Smooth muscle cell of the brain vasculature (primary cell): Measurements from ENCODE around the gene AFAP1L1.

Experiments
- DNase-seq: peaks from one replicate; pipeline ENCODE4 v3.0.0-alpha.2; 2012; ENCODE audit warnings: low read depth, low spot score

Gene AFAP1L1

GRCh38 chr5:149271716-149272563 is at the start of gene AFAP1L1:
TSS of gene AFAP1L1 (plus strand) at chr5:149271859. CDS start at chr5:149271969, 110 bp downstream.
- DNase-seq: no peak

GRCh38 chr5:149223081-149223848 is 48.4 kb upstream of the AFAP1L1 start:
- DNase-seq: no peak

GRCh38 chr5:149224282-149224681 is 47.4 kb upstream of the AFAP1L1 start:
- no peak for DNase-seq

- no peak for DNase-seq
Observed at GRCh38 chr5:149227168-149227826, 44.4 kb upstream of the AFAP1L1 start.

DNA sequence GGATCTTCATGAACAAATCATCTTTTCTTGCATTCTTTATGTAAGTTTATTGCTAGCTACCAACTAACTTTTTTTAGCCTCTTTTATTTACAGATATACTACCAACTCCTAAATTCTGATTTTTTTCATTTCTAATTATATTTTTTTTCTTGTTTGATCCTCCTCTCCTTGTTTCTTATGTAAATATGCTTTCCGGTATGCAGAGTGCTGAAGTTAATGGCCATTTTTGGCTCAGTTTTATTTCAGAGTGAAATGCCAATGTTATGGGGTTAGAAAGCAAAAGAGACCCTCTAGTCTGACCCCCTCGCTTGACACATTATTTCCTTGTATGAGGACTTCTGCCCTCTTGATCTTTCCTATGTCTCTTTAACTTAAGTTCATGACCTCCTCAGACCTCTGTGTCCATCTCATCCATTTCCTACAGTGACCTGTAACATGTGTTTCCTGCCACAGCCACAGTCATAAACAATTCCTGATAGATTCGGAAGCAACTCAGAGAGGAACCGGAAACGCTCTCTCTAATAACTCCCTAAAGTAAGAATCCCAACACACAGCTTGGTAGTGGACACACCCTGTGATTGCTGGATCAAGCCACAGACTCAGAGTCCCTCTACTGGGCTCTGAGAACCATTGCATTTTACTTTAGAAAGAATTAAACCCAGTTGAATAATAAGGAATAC is 42.9 kb upstream of the AFAP1L1 start:
- peak; percentile 58 for DNase-seq

- DNase-seq: no peak
Observed at GRCh38 chr5:149229298-149229937, 42.2 kb upstream of the AFAP1L1 start.

GRCh38 chr5:149235841-149236240 is 35.8 kb upstream of the AFAP1L1 start:
- no peak for DNase-seq

- DNase-seq: no peak
Observed at GRCh38 chr5:149237662-149238061, 34.0 kb upstream of the AFAP1L1 start.

GRCh38 chr5:149238540-149238939 is 33.1 kb upstream of the AFAP1L1 start:
- no peak for DNase-seq

- no peak for DNase-seq
Observed at GRCh38 chr5:149239917-149240316, 31.7 kb upstream of the AFAP1L1 start.

GRCh38 chr5:149240354-149240998 is 31.2 kb upstream of the AFAP1L1 start:
- no peak for DNase-seq

GRCh38 chr5:149242339-149242738 is 29.3 kb upstream of the AFAP1L1 start:
- DNase-seq: no peak

DNA sequence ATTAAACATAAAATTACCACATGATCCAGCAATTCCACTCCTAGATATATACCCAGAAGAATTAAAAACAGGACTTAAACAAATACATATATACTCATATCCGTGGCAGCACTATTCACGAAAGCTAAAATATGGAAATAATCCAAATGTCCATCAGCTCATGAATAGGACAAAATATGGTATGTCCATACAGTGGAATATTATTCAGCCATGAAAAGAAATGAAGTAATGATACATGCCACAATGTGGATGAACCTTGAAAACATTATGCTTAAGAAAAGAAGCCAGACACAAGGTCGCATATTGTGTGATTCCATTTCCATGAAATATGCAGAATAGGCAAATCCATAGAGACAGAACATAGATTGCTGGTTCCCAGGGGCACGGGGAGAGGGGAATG is 24.8 kb upstream of the AFAP1L1 start:
- DNase-seq: no peak

GRCh38 chr5:149247726-149248125 is 23.9 kb upstream of the AFAP1L1 start:
- no peak for DNase-seq

DNA sequence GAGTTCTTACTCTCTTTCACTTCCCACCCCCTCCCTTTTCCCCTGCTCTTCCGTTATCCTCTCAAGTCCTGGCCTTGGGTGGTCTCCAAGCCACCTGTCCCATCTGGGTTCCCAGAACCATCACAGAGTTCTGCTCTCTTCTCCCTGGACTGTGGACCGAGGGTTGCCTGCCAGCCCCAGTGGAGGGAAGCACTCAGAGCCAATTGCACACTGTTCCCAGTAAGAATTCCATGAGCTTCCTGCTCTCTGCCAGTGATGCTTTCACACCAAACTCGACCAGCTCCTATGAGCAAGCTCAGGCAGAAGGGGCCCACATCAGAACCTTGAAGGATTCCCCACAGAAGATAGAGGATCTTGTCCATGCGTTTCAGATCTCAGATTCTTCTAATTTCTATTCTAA is 20.1 kb upstream of the AFAP1L1 start:
- DNase-seq: no peak

DNA sequence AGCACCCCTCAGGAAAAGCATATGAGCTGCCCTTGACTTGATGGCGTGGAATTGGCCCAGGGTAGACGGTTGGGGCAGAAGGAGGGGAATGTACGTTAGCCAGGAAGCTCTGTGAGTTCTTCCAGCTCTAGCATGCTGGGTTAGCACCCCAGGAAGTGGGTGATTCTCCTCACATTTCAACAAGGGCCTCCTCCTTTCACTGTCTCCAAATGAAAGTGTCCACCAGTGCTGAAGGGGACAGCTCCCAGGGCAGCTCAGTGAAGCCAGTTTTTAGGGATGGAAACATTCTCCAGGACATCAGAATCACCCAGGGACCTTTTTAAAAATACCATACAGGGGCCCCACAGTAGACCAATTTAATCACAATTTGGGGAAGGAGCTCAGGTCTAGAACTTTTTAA is 17.2 kb upstream of the AFAP1L1 start:
- DNase-seq: no peak

GRCh38 chr5:149256451-149256850 is 15.2 kb upstream of the AFAP1L1 start:
- DNase-seq: no peak

DNA sequence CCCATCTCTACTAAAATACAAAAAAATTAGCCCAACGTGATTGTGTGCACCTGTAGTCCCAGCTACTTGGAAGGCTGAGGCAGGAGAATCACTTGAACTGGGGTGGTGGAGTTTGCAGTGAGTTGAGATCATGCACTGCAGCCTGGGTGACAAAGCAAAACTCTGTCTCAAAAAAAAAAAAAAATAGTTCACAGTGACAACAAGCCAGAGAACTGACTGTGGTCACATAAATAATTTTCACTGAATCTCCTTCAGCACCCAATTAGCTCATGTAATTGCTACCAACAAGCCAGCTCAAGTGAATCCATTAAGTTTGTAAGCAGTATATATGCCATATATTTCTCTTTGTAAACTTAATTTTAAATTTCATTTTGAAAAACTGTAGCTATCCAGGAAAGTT is 14.5 kb upstream of the AFAP1L1 start:
- no peak for DNase-seq

DNA sequence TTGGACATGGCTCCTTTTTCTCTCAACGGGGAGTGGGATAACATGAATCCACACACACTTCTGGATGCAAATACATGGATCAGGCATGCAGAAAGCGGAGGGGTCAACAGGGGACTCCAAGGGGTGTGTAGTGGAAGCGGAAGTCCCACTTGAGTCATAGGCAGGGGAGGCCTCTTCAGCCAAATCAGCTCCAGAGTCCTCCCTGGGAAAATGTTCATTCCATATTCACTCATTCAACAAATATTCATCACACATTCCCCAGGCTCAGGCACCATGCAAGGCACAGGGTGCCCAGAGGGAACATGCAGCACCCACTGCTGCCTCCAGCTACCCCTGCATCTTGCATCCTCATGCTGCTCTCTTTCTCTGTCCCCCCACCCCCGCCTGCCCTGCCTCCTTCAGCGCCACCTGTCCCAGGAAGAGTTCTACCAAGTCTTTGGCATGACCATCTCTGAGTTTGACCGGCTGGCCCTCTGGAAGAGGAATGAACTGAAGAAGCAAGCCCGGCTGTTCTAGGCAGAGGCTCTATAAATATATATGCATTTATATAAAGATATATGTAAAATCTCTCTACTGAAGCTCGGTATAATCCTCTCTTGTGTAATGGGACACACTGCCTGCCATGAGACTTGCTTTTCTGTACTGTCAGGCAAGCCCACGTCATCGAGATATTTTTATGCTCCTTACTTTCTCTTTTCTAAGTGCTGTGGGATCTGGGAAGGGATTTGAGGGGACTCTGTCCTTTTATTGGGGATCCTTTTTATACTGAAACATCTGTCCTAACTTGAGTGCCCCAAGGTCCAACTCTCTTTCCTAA is 13.6 kb upstream of the AFAP1L1 start:
- no peak for DNase-seq

DNA sequence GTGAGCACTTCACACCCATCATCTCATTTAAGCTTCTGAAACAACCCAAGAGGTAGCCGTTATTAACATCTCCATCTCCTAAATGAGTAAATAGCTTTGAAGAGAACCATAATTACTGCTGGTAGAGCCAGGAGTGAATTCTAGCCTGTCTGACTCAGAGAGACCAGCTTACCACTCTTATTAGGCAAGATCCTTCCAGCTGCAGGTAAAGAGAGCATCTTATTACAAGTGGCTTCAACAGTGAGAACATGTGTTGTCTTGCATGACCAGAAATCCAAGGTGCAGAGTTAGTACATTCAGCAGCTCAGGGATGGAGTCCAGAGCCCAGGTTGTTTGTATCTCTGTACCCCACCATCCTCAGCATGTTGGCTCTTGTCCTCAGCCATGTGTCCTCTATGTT is 10.9 kb upstream of the AFAP1L1 start:
- DNase-seq: no peak
